HUDEP-2 (cell line): ENCODE measurements around the gene CHD9.

Source experiments
- DNase-seq, 76 experiments: peaks; one replicate each; lab custom pipeline; 2025; ENCODE audit not compliant: unreplicated experiment in 76 of 76; lab: John Stamatoyannopoulos, UW

The CHD9 gene

DNA sequence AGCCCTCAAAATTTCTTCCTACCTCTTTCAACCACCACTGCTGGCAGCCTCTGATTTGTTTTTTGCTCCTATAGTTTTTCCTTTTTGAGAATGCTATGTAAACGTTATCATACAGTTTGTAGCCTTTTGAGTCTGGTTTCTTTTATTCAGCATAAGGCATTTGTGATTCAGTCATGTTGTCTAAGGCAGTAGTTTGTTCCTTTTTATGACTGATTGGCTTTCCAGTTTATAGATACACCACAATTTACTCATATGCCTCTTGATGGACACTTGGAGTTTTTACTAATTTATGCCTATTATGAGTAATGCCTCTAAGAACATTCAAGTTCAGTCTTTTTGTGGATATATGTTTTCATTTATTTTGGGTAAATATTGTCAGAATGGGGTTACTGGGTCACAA, 136.6 kb downstream of the CHD9 start:
- DNase-seq: no peak

- no peak for DNase-seq
These were observed 144.1 kb downstream of the CHD9 start for GRCh38 chr16:53198933-53199332.

DNA sequence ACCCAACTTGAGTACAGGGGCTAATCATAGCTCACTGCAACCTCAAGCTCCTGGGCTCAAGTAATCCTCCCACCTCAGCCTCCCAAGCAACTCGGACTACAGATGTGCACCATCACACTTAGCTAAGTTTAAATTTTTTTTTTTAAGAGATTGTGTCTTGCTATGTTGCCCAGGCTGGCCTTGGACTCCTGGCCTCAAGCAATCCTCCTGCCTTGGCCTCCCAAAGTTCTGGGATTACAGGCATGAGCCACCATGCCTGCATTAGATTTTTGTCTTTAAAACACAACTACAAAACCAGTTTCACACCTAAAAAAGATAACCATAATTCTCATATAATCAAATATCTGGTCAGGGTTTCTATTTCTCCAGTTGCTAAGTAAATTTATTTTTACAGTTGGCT, 147.1 kb downstream of the CHD9 start:
- no peak for DNase-seq

- no peak for DNase-seq
These were observed 147.6 kb downstream of the CHD9 start for GRCh38 chr16:53202398-53202797.

- peak in 70 of 76 experiments; percentile 3 to 82 (median 50) for DNase-seq
These were observed 153.3 kb downstream of the CHD9 start for GRCh38 chr16:53207810-53208752.

GRCh38 chr16:53209429-53209828, 154.6 kb downstream of the CHD9 start:
- DNase-seq: peak in 6 of 76 experiments; percentile 7 to 17 (median 13)

DNA sequence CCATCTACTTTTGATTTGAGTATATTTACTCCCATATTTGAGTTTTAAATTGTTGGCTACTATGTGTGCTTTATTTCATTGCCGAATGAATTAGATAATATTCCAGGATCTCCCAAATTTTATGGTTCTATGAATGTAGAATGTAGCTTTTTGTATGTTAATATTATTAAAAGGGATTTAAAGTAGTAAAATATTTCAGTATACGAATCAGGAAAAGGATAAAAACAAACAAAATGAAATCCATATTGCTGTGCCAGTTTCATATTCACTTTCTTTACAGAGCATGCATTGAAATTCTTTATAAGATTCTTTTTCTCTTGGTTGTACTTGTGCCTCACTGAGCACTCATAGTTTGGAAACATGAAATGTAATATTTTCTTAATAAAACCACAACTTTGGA, 155.1 kb downstream of the CHD9 start:
- peak in 1 of 76 experiments; percentile 6 for DNase-seq

DNA sequence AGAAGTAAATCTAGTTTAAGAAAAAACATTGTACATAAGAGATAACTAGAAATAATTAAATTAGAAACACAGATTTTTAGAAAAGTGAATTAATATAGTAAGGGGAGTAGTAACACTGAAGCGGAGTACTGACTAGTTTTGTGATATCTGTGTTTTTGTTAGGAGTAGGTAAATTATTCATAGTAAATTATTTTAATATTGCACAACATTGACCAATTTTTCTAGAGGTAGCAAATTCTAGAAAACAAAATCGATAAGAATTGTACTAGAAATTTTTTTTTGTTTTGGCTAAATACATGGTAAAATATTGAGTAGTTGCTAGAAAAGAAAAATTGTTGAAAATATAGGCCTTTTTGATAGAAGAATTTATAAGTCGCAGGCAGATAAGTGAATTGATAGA, 156.5 kb downstream of the CHD9 start:
- DNase-seq: no peak

GRCh38 chr16:53212893-53213223, 158.1 kb downstream of the CHD9 start:
- DNase-seq: no peak

- DNase-seq: no peak
These were observed 158.8 kb downstream of the CHD9 start for GRCh38 chr16:53213542-53213941.

- peak in 4 of 76 experiments; percentile 17 to 27 (median 22) for DNase-seq
These were observed 162.0 kb downstream of the CHD9 start for GRCh38 chr16:53216798-53217197.

GRCh38 chr16:53219371-53219770, 164.6 kb downstream of the CHD9 start:
- DNase-seq: no peak

GRCh38 chr16:53219795-53220454, 165.1 kb downstream of the CHD9 start:
- no peak for DNase-seq

DNA sequence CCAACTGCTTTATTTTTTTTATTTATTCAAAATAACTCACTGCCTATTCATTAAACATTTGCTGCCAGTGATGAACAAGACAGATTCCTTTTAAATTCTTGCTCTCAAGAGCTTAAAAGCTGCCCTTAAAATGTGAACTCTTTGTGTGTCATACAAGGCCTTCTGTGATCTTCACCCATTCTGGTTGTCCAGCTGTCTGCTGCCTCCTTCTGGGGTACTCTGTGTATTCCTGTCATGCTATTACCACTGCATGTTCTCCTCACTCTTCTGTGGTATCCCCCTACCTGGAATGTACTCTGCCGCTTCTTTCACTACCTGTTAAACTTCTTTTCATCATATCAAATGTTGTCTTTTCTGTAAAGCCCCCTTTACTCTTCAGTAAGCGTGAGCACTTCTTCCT, 165.8 kb downstream of the CHD9 start:
- peak in 19 of 76 experiments; percentile 1 to 34 (median 15) for DNase-seq

DNA sequence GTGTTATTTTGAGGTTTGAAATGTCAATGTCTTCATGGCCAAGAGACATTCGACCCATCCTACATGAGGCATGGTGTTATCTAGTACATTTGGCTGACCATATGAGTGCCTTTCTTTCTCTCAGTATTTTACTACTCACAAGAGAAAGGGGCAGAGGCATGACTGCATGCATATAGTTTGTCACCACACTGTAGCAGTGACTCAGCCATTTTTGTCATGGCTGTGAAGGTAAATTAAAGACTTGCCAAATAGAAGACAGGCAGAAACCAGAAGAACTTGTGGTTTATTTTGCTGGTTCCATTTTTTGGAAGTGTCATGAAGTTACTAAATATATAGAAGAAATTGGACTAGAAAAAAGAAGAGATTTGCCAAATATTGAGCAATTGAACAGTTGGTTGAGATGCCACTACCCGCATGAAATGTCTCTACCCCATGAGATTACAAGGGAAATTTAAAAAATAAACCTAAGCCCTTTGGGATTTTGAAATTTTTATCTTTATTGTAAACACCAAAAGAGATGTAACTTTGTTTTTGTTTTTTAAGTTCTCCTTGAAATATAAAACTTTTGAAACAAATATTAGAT, 170.3 kb downstream of the CHD9 start:
- peak in 30 of 76 experiments; percentile 1 to 59 (median 38) for DNase-seq

- DNase-seq: no peak
These were observed 178.2 kb downstream of the CHD9 start for GRCh38 chr16:53232826-53233529.

GRCh38 chr16:53234836-53235235, 180.0 kb downstream of the CHD9 start:
- no peak for DNase-seq

DNA sequence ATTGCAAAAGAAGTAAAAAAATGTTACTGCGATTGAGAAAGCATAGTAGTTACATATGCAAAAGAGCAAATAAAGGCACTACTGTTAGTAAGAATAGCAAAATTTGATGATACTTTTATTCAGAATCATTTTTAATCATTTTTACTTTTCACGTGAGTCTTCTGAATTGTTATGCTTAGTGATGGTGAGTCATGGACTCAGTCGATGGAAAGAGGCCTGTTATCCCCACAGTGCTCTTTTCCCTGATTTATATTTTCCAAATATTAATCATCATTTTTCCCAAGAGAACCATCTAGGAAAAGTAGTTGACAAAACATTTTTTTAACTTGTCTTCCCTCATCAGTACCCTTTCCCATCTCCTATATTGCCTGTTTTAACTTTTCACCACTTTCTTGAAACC, 181.1 kb downstream of the CHD9 start:
- no peak for DNase-seq

GRCh38 chr16:53249331-53249730, 194.5 kb downstream of the CHD9 start:
- no peak for DNase-seq

GRCh38 chr16:53257001-53257400, 202.2 kb downstream of the CHD9 start:
- DNase-seq: no peak

DNA sequence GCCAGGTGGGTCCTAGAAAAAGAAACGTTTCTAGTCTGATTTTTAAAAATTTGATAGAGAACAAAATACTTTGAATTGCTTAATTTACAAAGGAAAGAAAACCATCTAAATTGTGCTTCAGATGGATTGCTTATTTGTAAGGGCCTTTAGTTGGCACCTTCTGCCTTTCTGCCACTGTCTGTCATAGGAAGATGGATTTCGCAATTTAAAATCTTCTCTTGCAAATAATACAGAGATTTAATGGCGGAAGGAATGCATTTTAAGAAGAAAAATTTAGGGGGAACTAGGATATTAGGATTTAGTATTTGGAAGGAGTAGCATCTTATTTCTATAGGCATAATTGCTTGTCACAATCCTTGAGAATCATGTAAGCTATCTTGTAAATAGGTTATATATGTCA, 204.0 kb downstream of the CHD9 start:
- no peak for DNase-seq
